GM03348 (cell line): Measurements from ENCODE around the gene SCN9A.

ENCODE experiments used
- DNase-seq: peaks from one replicate; pipeline ENCODE4 v3.0.0; 2012; ENCODE audit warnings: low spot score

Gene SCN9A

GRCh38 chr2:166173263-166173662 is 202.5 kb downstream of the SCN9A start:
- DNase-seq: no peak

- DNase-seq: no peak
These were observed 204.5 kb downstream of the SCN9A start for GRCh38 chr2:166171216-166171615.

- no peak for DNase-seq
These were observed 205.4 kb downstream of the SCN9A start for GRCh38 chr2:166170356-166170755.

GRCh38 chr2:166167449-166167848 is 208.3 kb downstream of the SCN9A start:
- no peak for DNase-seq

- DNase-seq: no peak
These were observed 212.0 kb downstream of the SCN9A start for GRCh38 chr2:166163775-166164174.

- no peak for DNase-seq
These were observed 217.2 kb downstream of the SCN9A start for GRCh38 chr2:166158546-166158945.

GRCh38 chr2:166157578-166157977 is 218.2 kb downstream of the SCN9A start:
- DNase-seq: no peak

GRCh38 chr2:166156985-166157490 is 218.7 kb downstream of the SCN9A start:
- DNase-seq: no peak

- no peak for DNase-seq
These were observed 220.2 kb downstream of the SCN9A start for GRCh38 chr2:166155589-166155988.

- DNase-seq: no peak
These were observed 220.9 kb downstream of the SCN9A start for GRCh38 chr2:166154685-166155338.

GRCh38 chr2:166152064-166152463 is 223.7 kb downstream of the SCN9A start:
- no peak for DNase-seq

- no peak for DNase-seq
These were observed 227.0 kb downstream of the SCN9A start for GRCh38 chr2:166148500-166149400.

- no peak for DNase-seq
These were observed 227.9 kb downstream of the SCN9A start for GRCh38 chr2:166147883-166148282.
